ENCODE results near the gene CC2D1A. TPM values are rescaled to one million over a fixed set of nuclear protein-coding genes. Genes with fewer than 3 reads are reported as not detected.
A peak's percentile ranks its signal among the peaks of the same experiment; 100 is the strongest.

CC2D1A gene
- total and polyA plus RNA-seq, 4 donors: 7.4 to 12.0 (median 9.9) TPM

DNA sequence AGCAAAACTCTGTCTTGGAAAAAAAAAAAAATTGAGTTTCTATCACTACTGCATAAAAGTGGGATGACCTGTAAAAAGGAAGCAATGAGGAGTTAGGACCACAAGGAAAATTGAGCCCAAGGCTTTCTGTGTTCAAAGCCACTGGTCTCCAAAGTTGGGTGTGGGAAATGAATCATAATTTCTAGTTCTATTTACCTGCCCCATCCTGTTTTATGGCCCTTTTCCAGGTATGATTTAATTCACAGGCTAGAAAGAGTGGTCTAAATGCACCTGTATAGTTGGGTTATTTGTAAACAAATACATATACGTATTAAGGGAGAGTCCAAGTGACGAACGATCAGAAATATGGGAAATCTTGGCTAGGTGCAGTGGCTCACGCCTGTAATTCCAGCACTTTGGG is 40.4 kb downstream of the CC2D1A start:
- TF ChIP-seq MAX (IDR thresholded peaks at IDR 0.05): no peak
- TF ChIP-seq CTCF (IDR thresholded peaks at IDR 0.05; ENCODE audit: low read depth, low read length, missing input control): no peak
- TF ChIP-seq, protein P1, sequence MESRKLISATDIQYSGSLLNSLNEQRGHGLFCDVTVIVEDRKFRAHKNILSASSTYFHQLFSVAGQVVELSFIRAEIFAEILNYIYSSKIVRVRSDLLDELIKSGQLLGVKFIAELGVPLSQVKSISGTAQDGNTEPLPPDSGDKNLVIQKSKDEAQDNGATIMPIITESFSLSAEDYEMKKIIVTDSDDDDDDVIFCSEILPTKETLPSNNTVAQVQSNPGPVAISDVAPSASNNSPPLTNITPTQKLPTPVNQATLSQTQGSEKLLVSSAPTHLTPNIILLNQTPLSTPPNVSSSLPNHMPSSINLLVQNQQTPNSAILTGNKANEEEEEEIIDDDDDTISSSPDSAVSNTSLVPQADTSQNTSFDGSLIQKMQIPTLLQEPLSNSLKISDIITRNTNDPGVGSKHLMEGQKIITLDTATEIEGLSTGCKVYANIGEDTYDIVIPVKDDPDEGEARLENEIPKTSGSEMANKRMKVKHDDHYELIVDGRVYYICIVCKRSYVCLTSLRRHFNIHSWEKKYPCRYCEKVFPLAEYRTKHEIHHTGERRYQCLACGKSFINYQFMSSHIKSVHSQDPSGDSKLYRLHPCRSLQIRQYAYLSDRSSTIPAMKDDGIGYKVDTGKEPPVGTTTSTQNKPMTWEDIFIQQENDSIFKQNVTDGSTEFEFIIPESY (IDR thresholded peaks at IDR 0.05): no peak
- no peak for TF ChIP-seq YY1 (IDR thresholded peaks at IDR 0.05)
- TF ChIP-seq FOXA2 (IDR thresholded peaks at IDR 0.05): no peak
- TF ChIP-seq HNF4A (conservative IDR thresholded peaks at IDR 0.05): no peak
- TF ChIP-seq FOXA1 (IDR thresholded peaks at IDR 0.05): no peak
- no peak for TF ChIP-seq NR2F2 (IDR thresholded peaks at IDR 0.05)

DNA sequence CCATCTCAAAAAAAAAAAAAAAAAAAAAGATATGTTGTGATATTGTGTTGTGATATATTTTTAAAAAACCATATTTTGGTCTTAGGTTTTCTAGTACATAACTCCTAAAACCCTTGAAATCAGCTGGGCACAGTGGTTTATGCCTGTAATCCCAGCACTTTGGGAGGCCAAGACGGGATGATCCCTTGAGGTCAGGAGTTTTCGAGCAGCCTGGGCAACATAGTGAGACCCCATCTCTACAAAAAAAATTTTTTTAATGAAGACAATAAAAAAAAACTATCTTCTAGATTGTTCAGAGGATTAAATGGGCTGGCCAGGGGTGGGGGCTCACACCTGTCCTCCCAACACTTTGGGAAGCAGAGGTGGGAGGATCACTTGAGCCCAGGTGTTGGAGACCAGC is 45.0 kb downstream of the CC2D1A start:
- H3K27ac ChIP-seq (ENCODE audit: low read depth in 1 of 2, low read length in 2 of 2): no peak overlapping the region
- H3K36me3 ChIP-seq (ENCODE audit: control insufficient read depth in 4 of 4, insufficient read depth in 3 of 4, low read depth in 1 of 4, low read length in 3 of 4): peaks cover 0 to 9% (median 5%) of the 10 kb centered on the region in 4 donors
- no peak for DNase-seq (ENCODE audit: low spot score)
- H3K4me3 ChIP-seq (ENCODE audit: low read depth in 1 of 3, low read length in 3 of 3): no peak overlapping the region
- no peaks in the 10 kb centered on the region for H3K9me3 ChIP-seq (ENCODE audit: control insufficient read depth in 4 of 4, low read length in 3 of 4)
- TF ChIP-seq GABPA (IDR thresholded peaks at IDR 0.05 in 1 of 2, conservative IDR thresholded peaks at IDR 0.05 in 1 of 2) (no peak), RXRA (IDR thresholded peaks at IDR 0.05) (no peak), FOXA1 (IDR thresholded peaks at IDR 0.05) (no peak)
- no peaks in the 10 kb centered on the region for H3K27me3 ChIP-seq (ENCODE audit: control insufficient read depth in 4 of 4, insufficient read depth in 4 of 4, low read length in 3 of 4)
- H3K4me1 ChIP-seq (ENCODE audit: control insufficient read depth in 4 of 4, insufficient read depth in 4 of 4, low read length in 3 of 4): peaks cover 2 to 17% (median 14%) of the 10 kb centered on the region in 4 donors
- H3K9ac ChIP-seq (ENCODE audit: low read depth in 1 of 2, low read length in 2 of 2): no peak overlapping the region
- WGBS: 86% methylated on average over 2 of the region's 2 CpGs

More for the DNA sequence above, 40.4 kb downstream of the CC2D1A start:
- H3K36me3 ChIP-seq (ENCODE audit: control insufficient read depth in 4 of 4, insufficient read depth in 3 of 4, low read depth in 1 of 4, low read length in 3 of 4): no peaks in the 10 kb centered on the region
- no peaks in the 10 kb centered on the region for H3K9me3 ChIP-seq (ENCODE audit: control insufficient read depth in 4 of 4, low read length in 3 of 4)
- DNase-seq (ENCODE audit: low spot score): no peak
- 89% methylated on average over 4 of the region's 4 CpGs for WGBS
- no peaks in the 10 kb centered on the region for H3K4me1 ChIP-seq (ENCODE audit: control insufficient read depth in 4 of 4, insufficient read depth in 4 of 4, low read length in 3 of 4)
- no peak overlapping the region for H3K27ac ChIP-seq (ENCODE audit: low read depth in 1 of 2, low read length in 2 of 2)
- no peaks in the 10 kb centered on the region for H3K27me3 ChIP-seq (ENCODE audit: control insufficient read depth in 4 of 4, insufficient read depth in 4 of 4, low read length in 3 of 4)
- no peak overlapping the region for H3K4me3 ChIP-seq (ENCODE audit: low read depth in 1 of 3, low read length in 3 of 3)
- H3K9ac ChIP-seq (ENCODE audit: low read depth in 1 of 2, low read length in 2 of 2): no peak overlapping the region

- Histone ChIP-seq H3K27me3 (ENCODE audit: control insufficient read depth in 4 of 4, insufficient read depth in 4 of 4, low read length in 3 of 4) (no peaks in the 10 kb centered on the region), H3K27ac (ENCODE audit: low read depth in 1 of 2, low read length in 2 of 2) (no peak overlapping the region), H3K4me1 (ENCODE audit: control insufficient read depth in 4 of 4, insufficient read depth in 4 of 4, low read length in 3 of 4) (peaks cover 2 to 17% (median 14%) of the 10 kb centered on the region in 4 donors), H3K4me3 (ENCODE audit: low read depth in 1 of 3, low read length in 3 of 3) (peak overlapping the region in 2 of 3 donors; percentile 10 to 51), H3K9me3 (ENCODE audit: control insufficient read depth in 4 of 4, low read length in 3 of 4) (no peaks in the 10 kb centered on the region), H3K9ac (ENCODE audit: low read depth in 1 of 2, low read length in 2 of 2) (no peak overlapping the region), H3K36me3 (ENCODE audit: control insufficient read depth in 4 of 4, insufficient read depth in 3 of 4, low read depth in 1 of 4, low read length in 3 of 4) (peaks cover 5 to 17% (median 10%) of the 10 kb centered on the region in 4 donors)
- 13% methylated on average over 20 of the region's 20 CpGs for WGBS
- DNase-seq (ENCODE audit: low spot score): no peak
- TF ChIP-seq JUND (IDR thresholded peaks at IDR 0.05) (no peak), FOXA2 (IDR thresholded peaks at IDR 0.05) (no peak), HNF4G (IDR thresholded peaks at IDR 0.05) (no peak), FOXA1 (IDR thresholded peaks at IDR 0.05) (no peak), NR2F2 (IDR thresholded peaks at IDR 0.05) (no peak), GABPA (IDR thresholded peaks at IDR 0.05 in 1 of 2, conservative IDR thresholded peaks at IDR 0.05 in 1 of 2) (no peak), EGR1 (IDR thresholded peaks at IDR 0.05; ENCODE audit: low read depth in 2 of 2) (no peak), MAX (IDR thresholded peaks at IDR 0.05) (no peak), TAF1 (conservative IDR thresholded peaks at IDR 0.05) (no peak), RXRA (IDR thresholded peaks at IDR 0.05) (no peak), HNF4A (conservative IDR thresholded peaks at IDR 0.05) (no peak), RAD21 (IDR thresholded peaks at IDR 0.05) (no peak), YY1 (IDR thresholded peaks at IDR 0.05) (no peak)
- TF ChIP-seq, protein P2, sequence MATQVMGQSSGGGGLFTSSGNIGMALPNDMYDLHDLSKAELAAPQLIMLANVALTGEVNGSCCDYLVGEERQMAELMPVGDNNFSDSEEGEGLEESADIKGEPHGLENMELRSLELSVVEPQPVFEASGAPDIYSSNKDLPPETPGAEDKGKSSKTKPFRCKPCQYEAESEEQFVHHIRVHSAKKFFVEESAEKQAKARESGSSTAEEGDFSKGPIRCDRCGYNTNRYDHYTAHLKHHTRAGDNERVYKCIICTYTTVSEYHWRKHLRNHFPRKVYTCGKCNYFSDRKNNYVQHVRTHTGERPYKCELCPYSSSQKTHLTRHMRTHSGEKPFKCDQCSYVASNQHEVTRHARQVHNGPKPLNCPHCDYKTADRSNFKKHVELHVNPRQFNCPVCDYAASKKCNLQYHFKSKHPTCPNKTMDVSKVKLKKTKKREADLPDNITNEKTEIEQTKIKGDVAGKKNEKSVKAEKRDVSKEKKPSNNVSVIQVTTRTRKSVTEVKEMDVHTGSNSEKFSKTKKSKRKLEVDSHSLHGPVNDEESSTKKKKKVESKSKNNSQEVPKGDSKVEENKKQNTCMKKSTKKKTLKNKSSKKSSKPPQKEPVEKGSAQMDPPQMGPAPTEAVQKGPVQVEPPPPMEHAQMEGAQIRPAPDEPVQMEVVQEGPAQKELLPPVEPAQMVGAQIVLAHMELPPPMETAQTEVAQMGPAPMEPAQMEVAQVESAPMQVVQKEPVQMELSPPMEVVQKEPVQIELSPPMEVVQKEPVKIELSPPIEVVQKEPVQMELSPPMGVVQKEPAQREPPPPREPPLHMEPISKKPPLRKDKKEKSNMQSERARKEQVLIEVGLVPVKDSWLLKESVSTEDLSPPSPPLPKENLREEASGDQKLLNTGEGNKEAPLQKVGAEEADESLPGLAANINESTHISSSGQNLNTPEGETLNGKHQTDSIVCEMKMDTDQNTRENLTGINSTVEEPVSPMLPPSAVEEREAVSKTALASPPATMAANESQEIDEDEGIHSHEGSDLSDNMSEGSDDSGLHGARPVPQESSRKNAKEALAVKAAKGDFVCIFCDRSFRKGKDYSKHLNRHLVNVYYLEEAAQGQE (IDR thresholded peaks at IDR 0.05): no peak
- TF ChIP-seq, protein P1 (IDR thresholded peaks at IDR 0.05): no peak
These were observed 45.8 kb downstream of the CC2D1A start for GRCh38 chr19:13951799-13952153.

All from liver (tissue), 9 donors.